Measurements from ENCODE around the gene RHOF. TPM values are rescaled to one million over a fixed set of nuclear protein-coding genes. Genes with fewer than 3 reads are reported as not detected.

Gene RHOF
- total and polyA plus RNA-seq, 2 donors (not counting 1 experiment from before 2014, with no cell fraction given) = 90.3 to 129 TPM

DNA sequence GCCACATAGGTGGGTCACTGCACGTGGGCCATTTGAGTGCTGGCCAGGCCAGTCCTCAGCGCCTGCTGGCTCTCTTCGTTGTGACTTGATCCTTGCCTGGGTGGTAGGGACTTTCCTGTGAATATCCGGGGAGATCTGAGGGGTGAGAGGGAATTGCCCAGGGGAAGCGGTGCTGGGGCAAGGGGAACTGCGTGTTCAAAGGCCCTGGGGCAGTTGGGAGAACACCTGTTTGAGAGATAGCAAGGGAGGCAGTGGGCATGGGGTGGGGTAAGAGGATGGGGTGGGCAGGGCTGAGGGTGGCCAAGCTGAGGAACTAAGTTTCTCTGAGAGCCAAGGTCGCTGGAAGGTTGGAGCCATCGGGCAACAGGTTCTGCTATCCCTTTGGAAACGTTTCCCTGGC, 35.3 kb upstream of the RHOF start:
- Histone ChIP-seq H3K79me2 (ENCODE audit: control insufficient read depth, insufficient read depth, low read length) (peaks cover 28% of the 10 kb centered on the region), H3K36me3 (replicated peaks in 1 of 2; ENCODE audit: control extremely low read depth in 1 of 2, control insufficient read depth in 1 of 2, extremely low read depth in 1 of 2, insufficient read depth in 2 of 2, low read length in 1 of 2) (peaks cover 0 to 64% of the 10 kb centered on the region in 2 experiments), H3K27me3 (replicated peaks in 1 of 4; ENCODE audit: control extremely low read depth in 1 of 4, control insufficient read depth in 3 of 4, insufficient read depth in 4 of 4, low read length in 3 of 4) (no peaks in the 10 kb centered on the region), H3K4me3 (ENCODE audit: control extremely low read depth in 1 of 5, extremely low read depth in 1 of 5, insufficient read depth in 1 of 5, low read depth in 2 of 5, low read length in 4 of 5) (no peak overlapping the region), H4K20me1 (ENCODE audit: control insufficient read depth, insufficient read depth, low read length, poor library complexity, severe bottlenecking) (peaks cover 43% of the 10 kb centered on the region), H3K4me2 (replicated peaks; ENCODE audit: low read depth, low read length, poor library complexity, severe bottlenecking) (no peak overlapping the region), H3K27ac (ENCODE audit: low read length in 2 of 2) (no peak overlapping the region), H3K4me1 (ENCODE audit: control insufficient read depth in 2 of 2, insufficient read depth in 2 of 2, low read length in 2 of 2) (no peaks in the 10 kb centered on the region), H2AFZ (ENCODE audit: insufficient read depth, low read depth, low read length, poor library complexity, severe bottlenecking) (no peak overlapping the region), H3K9me3 (ENCODE audit: control extremely low read depth in 1 of 3, control insufficient read depth in 2 of 3, insufficient read depth in 1 of 3, low read length in 2 of 3) (no peaks in the 10 kb centered on the region), H3K9ac (ENCODE audit: low read length) (no peak overlapping the region)
- ATAC-seq (ENCODE audit: low read depth) = no peak
- intact Hi-C loops (cut with micrococcal nuclease) = no loop called here
- Mint-ChIP-seq H3K9me3 (ENCODE audit: insufficient read depth) (no peaks in the 10 kb centered on the region), H3K4me3 (no peak overlapping the region), H3K27ac (no peak overlapping the region), H3K27me3 (no peaks in the 10 kb centered on the region), H3K4me1 (no peaks in the 10 kb centered on the region)
- no peak for DNase-seq
- no peak for TF ChIP-seq EZH2 (IDR thresholded peaks at IDR 0.05; ENCODE audit: borderline replicate concordance, insufficient read depth, low read depth, low read length, poor library complexity, severe bottlenecking)
- TF ChIP-seq, protein P1, sequence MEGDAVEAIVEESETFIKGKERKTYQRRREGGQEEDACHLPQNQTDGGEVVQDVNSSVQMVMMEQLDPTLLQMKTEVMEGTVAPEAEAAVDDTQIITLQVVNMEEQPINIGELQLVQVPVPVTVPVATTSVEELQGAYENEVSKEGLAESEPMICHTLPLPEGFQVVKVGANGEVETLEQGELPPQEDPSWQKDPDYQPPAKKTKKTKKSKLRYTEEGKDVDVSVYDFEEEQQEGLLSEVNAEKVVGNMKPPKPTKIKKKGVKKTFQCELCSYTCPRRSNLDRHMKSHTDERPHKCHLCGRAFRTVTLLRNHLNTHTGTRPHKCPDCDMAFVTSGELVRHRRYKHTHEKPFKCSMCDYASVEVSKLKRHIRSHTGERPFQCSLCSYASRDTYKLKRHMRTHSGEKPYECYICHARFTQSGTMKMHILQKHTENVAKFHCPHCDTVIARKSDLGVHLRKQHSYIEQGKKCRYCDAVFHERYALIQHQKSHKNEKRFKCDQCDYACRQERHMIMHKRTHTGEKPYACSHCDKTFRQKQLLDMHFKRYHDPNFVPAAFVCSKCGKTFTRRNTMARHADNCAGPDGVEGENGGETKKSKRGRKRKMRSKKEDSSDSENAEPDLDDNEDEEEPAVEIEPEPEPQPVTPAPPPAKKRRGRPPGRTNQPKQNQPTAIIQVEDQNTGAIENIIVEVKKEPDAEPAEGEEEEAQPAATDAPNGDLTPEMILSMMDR (IDR thresholded peaks at IDR 0.05) = no peak
- WGBS (ENCODE audit: insufficient coverage) = 96% methylated on average over 9 of the region's 9 CpGs
- POLR2A ChIA-PET = interaction anchor here (0.7 kb wide), 1 partner anchor 12 kb away, joined by 3 read pairs; no protein-coding TSS in a partner anchor
- CTCF ChIA-PET = interaction anchor here (2.2 to 2.5 kb wide), 2 partner anchors 17 to 34 kb away, joined by 10 read pairs; no protein-coding TSS in a partner anchor

DNA sequence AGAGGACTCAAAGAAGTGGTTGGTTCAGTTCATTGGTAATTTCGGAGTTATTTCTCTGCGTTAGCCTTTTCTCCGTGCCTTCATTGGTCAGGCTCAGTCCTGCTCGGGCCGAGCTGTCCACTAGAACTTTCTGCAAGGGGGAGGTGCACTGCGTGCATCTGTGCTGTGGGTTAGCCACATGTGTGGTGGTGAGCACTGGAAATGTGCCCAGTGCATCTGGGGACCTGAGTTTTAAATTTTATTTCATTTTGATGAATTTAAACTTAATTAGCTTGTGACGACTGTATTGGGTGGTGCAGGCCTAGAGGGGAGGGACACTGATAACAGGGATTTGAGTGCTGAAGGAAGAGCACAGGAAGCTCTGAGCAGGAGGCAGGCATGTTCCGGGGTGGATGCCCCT, 34.8 kb upstream of the RHOF start:
- H3K4me1 Mint-ChIP-seq = no peaks in the 10 kb centered on the region
- Histone ChIP-seq H3K4me1 (ENCODE audit: control insufficient read depth in 2 of 2, insufficient read depth in 2 of 2, low read length in 2 of 2) (no peaks in the 10 kb centered on the region), H4K20me1 (ENCODE audit: control insufficient read depth, insufficient read depth, low read length, poor library complexity, severe bottlenecking) (peaks cover 49% of the 10 kb centered on the region), H3K36me3 (replicated peaks in 1 of 2; ENCODE audit: control extremely low read depth in 1 of 2, control insufficient read depth in 1 of 2, extremely low read depth in 1 of 2, insufficient read depth in 2 of 2, low read length in 1 of 2) (peaks cover 0 to 69% of the 10 kb centered on the region in 2 experiments), H3K27me3 (replicated peaks in 1 of 4; ENCODE audit: control extremely low read depth in 1 of 4, control insufficient read depth in 3 of 4, insufficient read depth in 4 of 4, low read length in 3 of 4) (no peaks in the 10 kb centered on the region), H3K9me3 (ENCODE audit: control extremely low read depth in 1 of 3, control insufficient read depth in 2 of 3, insufficient read depth in 1 of 3, low read length in 2 of 3) (no peaks in the 10 kb centered on the region), H3K9ac (ENCODE audit: low read length) (no peak overlapping the region), H2AFZ (ENCODE audit: insufficient read depth, low read depth, low read length, poor library complexity, severe bottlenecking) (no peak overlapping the region), H3K79me2 (ENCODE audit: control insufficient read depth, insufficient read depth, low read length) (peaks cover 28% of the 10 kb centered on the region), H3K4me2 (replicated peaks; ENCODE audit: low read depth, low read length, poor library complexity, severe bottlenecking) (no peak overlapping the region), H3K27ac (ENCODE audit: low read length in 2 of 2) (no peak overlapping the region), H3K4me3 (ENCODE audit: control extremely low read depth in 1 of 5, extremely low read depth in 1 of 5, insufficient read depth in 1 of 5, low read depth in 2 of 5, low read length in 4 of 5) (no peak overlapping the region)
- WGBS (ENCODE audit: insufficient coverage) = 94% methylated on average over 7 of the region's 8 CpGs
- H3K27ac Mint-ChIP-seq = no peak overlapping the region
- no peak overlapping the region for H3K4me3 Mint-ChIP-seq
- DNase-seq (no peak), ATAC-seq (ENCODE audit: low read depth) (no peak)
- ChIA-PET CTCF (interaction anchor here (1.1 to 2.5 kb wide), 3 partner anchors 9 to 34 kb away, joined by 3 to 10 read pairs (median 10); no protein-coding TSS in a partner anchor), POLR2A (no interaction called here)
- TF ChIP-seq EZH2 (IDR thresholded peaks at IDR 0.05; ENCODE audit: borderline replicate concordance, insufficient read depth, low read depth, low read length, poor library complexity, severe bottlenecking) = no peak
- TF ChIP-seq, protein P1 (IDR thresholded peaks at IDR 0.05) = no peak
- no peaks in the 10 kb centered on the region for H3K9me3 Mint-ChIP-seq (ENCODE audit: insufficient read depth)
- no peaks in the 10 kb centered on the region for H3K27me3 Mint-ChIP-seq
- intact Hi-C loops (cut with micrococcal nuclease) = no loop called here
